ENCODE measurements around the gene SERP2. TPM values are rescaled to one million over a fixed set of nuclear protein-coding genes. Genes with fewer than 3 reads are reported as not detected.

Gene SERP2
- total RNA-seq, 1 experiment from 2014 or later = not detected

- H3K36me3 ChIP-seq = no peaks in the 10 kb centered on the region
- DNase-seq = no peak
Measured at GRCh38 chr13:44397766-44398223, 24.2 kb downstream of the SERP2 start.

GRCh38 chr13:44398606-44399005 is 25.0 kb downstream of the SERP2 start:
- Histone ChIP-seq H3K4me3 (no peak overlapping the region), H3K9me3 (no peaks in the 10 kb centered on the region), H3K27me3 (no peaks in the 10 kb centered on the region), H3K36me3 (no peaks in the 10 kb centered on the region)
- DNase-seq = no peak

More at GRCh38 chr13:44397766-44398223, 24.2 kb downstream of the SERP2 start:
- Histone ChIP-seq H3K27me3 (no peaks in the 10 kb centered on the region), H3K4me3 (no peak overlapping the region), H3K9me3 (no peaks in the 10 kb centered on the region)

- H3K36me3 ChIP-seq = no peaks in the 10 kb centered on the region
- no peaks in the 10 kb centered on the region for H3K9me3 ChIP-seq
- no peaks in the 10 kb centered on the region for H3K27me3 ChIP-seq
- no peak for DNase-seq
- no peak overlapping the region for H3K4me3 ChIP-seq
Measured at GRCh38 chr13:44399074-44399473, 25.4 kb downstream of the SERP2 start.

- Histone ChIP-seq H3K9me3 (no peaks in the 10 kb centered on the region), H3K4me3 (no peak overlapping the region), H3K36me3 (no peaks in the 10 kb centered on the region), H3K27me3 (no peaks in the 10 kb centered on the region)
- DNase-seq = no peak
Measured at GRCh38 chr13:44400736-44401135, 27.1 kb downstream of the SERP2 start.

- no peak for DNase-seq
- Histone ChIP-seq H3K4me3 (no peak overlapping the region), H3K36me3 (no peaks in the 10 kb centered on the region), H3K27me3 (no peaks in the 10 kb centered on the region), H3K9me3 (no peaks in the 10 kb centered on the region)
Measured at GRCh38 chr13:44401577-44401976, 28.0 kb downstream of the SERP2 start.

- Histone ChIP-seq H3K4me3 (no peak overlapping the region), H3K9me3 (no peaks in the 10 kb centered on the region), H3K27me3 (no peaks in the 10 kb centered on the region), H3K36me3 (no peaks in the 10 kb centered on the region)
- no peak for DNase-seq
Measured at GRCh38 chr13:44402899-44403445, 29.3 kb downstream of the SERP2 start.

- DNase-seq = no peak
- Histone ChIP-seq H3K27me3 (no peaks in the 10 kb centered on the region), H3K4me3 (no peak overlapping the region), H3K36me3 (no peaks in the 10 kb centered on the region), H3K9me3 (no peaks in the 10 kb centered on the region)
Measured at GRCh38 chr13:44403461-44404056, 29.9 kb downstream of the SERP2 start.

- Histone ChIP-seq H3K4me3 (no peak overlapping the region), H3K9me3 (no peaks in the 10 kb centered on the region), H3K36me3 (no peaks in the 10 kb centered on the region), H3K27me3 (no peaks in the 10 kb centered on the region)
- DNase-seq = no peak
Measured at GRCh38 chr13:44404261-44405132, 30.9 kb downstream of the SERP2 start.

GRCh38 chr13:44406617-44407016 is 33.0 kb downstream of the SERP2 start:
- no peaks in the 10 kb centered on the region for H3K27me3 ChIP-seq
- no peaks in the 10 kb centered on the region for H3K36me3 ChIP-seq
- H3K4me3 ChIP-seq = no peak overlapping the region
- no peak for DNase-seq
- no peaks in the 10 kb centered on the region for H3K9me3 ChIP-seq

GRCh38 chr13:44407379-44407778 is 33.8 kb downstream of the SERP2 start:
- Histone ChIP-seq H3K9me3 (no peaks in the 10 kb centered on the region), H3K36me3 (no peaks in the 10 kb centered on the region), H3K27me3 (no peaks in the 10 kb centered on the region), H3K4me3 (no peak overlapping the region)
- DNase-seq = no peak

GRCh38 chr13:44407891-44408290 is 34.3 kb downstream of the SERP2 start:
- Histone ChIP-seq H3K4me3 (no peak overlapping the region), H3K27me3 (no peaks in the 10 kb centered on the region), H3K9me3 (no peaks in the 10 kb centered on the region), H3K36me3 (no peaks in the 10 kb centered on the region)
- no peak for DNase-seq

GRCh38 chr13:44409595-44409994 is 36.0 kb downstream of the SERP2 start:
- Histone ChIP-seq H3K4me3 (no peak overlapping the region), H3K36me3 (no peaks in the 10 kb centered on the region), H3K9me3 (no peaks in the 10 kb centered on the region), H3K27me3 (no peaks in the 10 kb centered on the region)
- DNase-seq = no peak

- DNase-seq = no peak
- no peaks in the 10 kb centered on the region for H3K36me3 ChIP-seq
- H3K9me3 ChIP-seq = no peaks in the 10 kb centered on the region
- H3K27me3 ChIP-seq = no peaks in the 10 kb centered on the region
- no peak overlapping the region for H3K4me3 ChIP-seq
Measured at GRCh38 chr13:44410328-44410859, 36.8 kb downstream of the SERP2 start.

- no peaks in the 10 kb centered on the region for H3K36me3 ChIP-seq
- H3K9me3 ChIP-seq = no peaks in the 10 kb centered on the region
- H3K27me3 ChIP-seq = no peaks in the 10 kb centered on the region
- H3K4me3 ChIP-seq = no peak overlapping the region
- DNase-seq = no peak
Measured at GRCh38 chr13:44411841-44412240, 38.2 kb downstream of the SERP2 start.

- H3K4me3 ChIP-seq = no peak overlapping the region
- H3K9me3 ChIP-seq = no peaks in the 10 kb centered on the region
- no peak for DNase-seq
- no peaks in the 10 kb centered on the region for H3K36me3 ChIP-seq
- no peaks in the 10 kb centered on the region for H3K27me3 ChIP-seq
Measured at GRCh38 chr13:44412346-44412935, 38.8 kb downstream of the SERP2 start.

GRCh38 chr13:44413095-44413494 is 39.5 kb downstream of the SERP2 start:
- no peak for DNase-seq
- no peaks in the 10 kb centered on the region for H3K27me3 ChIP-seq

GRCh38 chr13:44414716-44415115 is 41.1 kb downstream of the SERP2 start:
- Histone ChIP-seq H3K4me3 (no peak overlapping the region), H3K9me3 (no peaks in the 10 kb centered on the region), H3K27me3 (no peaks in the 10 kb centered on the region), H3K36me3 (no peaks in the 10 kb centered on the region)
- no peak for DNase-seq

More at GRCh38 chr13:44413095-44413494, 39.5 kb downstream of the SERP2 start:
- H3K36me3 ChIP-seq = no peaks in the 10 kb centered on the region
- H3K9me3 ChIP-seq = no peaks in the 10 kb centered on the region
- H3K4me3 ChIP-seq = no peak overlapping the region
